Urinary bladder (tissue), 4 donors: ENCODE measurements around the gene ECPAS. TPM values are rescaled to one million over a fixed set of nuclear protein-coding genes. Genes with fewer than 3 reads are reported as not detected.
"Not testable (repeated sequence)": the region's sequence is repeated elsewhere in the genome, so short reads cannot be mapped to it uniquely, and the experiment has no call there.

ENCODE experiments used
- DNase-seq: peaks from one replicate; pipeline ENCODE4 v3.0.0-alpha.2; 2015; ENCODE audit errors: extremely low spot score
- H3K27ac ChIP-seq: one replicate; pipeline ENCODE4 v1.5.1; 2013; ENCODE audit warnings: low read depth, mild to moderate bottlenecking, moderate library complexity
- H3K36me3 ChIP-seq: one replicate; pipeline ENCODE4 v1.6.1; 2013; ENCODE audit warnings: mild to moderate bottlenecking, moderate library complexity; ENCODE audit not compliant: insufficient read depth
- H3K4me1 ChIP-seq: one replicate; pipeline ENCODE4 v1.6.1; 2013; ENCODE audit warnings: mild to moderate bottlenecking, moderate library complexity; ENCODE audit not compliant: insufficient read depth
- H3K4me3 ChIP-seq: one replicate; pipeline ENCODE4 v1.5.1; 2013; ENCODE audit warnings: low read depth, low read length
- WGBS: extraction: QIAGEN DNeasy Blood & Tissue Kit; methylation state at CpG from one replicate; pipeline ENCODE4 v1.1.7; 2013; 5-methylcytosine and 5-hydroxymethylcytosine counted together
- polyA plus RNA-seq: library from polyadenylated mRNA; stranded (reverse); fragments of 200-250 nt; gene quantifications from one replicate; pipeline ENCODE4 v1.2.3, GENCODE V29; 2013
- total RNA-seq: library from RNA; depleted of rRNA; stranded (reverse); fragments of >200 nt; gene quantifications from one replicate; pipeline ENCODE4 v1.2.3, GENCODE V29; 2014
- donor health status: healthy with polysubstance abuse.
- donor health status: healthy.

ECPAS gene, protein sequence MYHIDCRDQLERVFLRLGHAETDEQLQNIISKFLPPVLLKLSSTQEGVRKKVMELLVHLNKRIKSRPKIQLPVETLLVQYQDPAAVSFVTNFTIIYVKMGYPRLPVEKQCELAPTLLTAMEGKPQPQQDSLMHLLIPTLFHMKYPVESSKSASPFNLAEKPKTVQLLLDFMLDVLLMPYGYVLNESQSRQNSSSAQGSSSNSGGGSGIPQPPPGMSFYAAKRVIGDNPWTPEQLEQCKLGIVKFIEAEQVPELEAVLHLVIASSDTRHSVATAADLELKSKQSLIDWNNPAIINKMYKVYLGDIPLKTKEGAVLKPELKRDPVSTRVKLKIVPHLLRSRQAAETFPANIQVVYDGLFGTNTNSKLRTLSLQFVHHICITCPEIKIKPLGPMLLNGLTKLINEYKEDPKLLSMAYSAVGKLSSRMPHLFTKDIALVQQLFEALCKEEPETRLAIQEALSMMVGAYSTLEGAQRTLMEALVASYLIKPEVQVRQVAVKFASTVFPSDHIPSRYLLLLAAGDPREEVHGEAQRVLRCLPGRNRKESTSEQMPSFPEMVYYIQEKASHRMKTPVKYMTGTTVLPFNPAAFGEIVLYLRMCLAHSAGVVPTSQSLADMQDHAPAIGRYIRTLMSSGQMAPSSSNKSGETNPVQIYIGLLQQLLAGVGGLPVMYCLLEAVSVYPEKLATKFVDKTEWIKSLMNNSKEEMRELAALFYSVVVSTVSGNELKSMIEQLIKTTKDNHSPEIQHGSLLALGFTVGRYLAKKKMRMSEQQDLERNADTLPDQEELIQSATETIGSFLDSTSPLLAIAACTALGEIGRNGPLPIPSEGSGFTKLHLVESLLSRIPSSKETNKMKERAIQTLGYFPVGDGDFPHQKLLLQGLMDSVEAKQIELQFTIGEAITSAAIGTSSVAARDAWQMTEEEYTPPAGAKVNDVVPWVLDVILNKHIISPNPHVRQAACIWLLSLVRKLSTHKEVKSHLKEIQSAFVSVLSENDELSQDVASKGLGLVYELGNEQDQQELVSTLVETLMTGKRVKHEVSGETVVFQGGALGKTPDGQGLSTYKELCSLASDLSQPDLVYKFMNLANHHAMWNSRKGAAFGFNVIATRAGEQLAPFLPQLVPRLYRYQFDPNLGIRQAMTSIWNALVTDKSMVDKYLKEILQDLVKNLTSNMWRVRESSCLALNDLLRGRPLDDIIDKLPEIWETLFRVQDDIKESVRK (N-terminal part only)
- 100 TPM for total RNA-seq
- polyA plus RNA-seq: 32.7 TPM

DNA sequence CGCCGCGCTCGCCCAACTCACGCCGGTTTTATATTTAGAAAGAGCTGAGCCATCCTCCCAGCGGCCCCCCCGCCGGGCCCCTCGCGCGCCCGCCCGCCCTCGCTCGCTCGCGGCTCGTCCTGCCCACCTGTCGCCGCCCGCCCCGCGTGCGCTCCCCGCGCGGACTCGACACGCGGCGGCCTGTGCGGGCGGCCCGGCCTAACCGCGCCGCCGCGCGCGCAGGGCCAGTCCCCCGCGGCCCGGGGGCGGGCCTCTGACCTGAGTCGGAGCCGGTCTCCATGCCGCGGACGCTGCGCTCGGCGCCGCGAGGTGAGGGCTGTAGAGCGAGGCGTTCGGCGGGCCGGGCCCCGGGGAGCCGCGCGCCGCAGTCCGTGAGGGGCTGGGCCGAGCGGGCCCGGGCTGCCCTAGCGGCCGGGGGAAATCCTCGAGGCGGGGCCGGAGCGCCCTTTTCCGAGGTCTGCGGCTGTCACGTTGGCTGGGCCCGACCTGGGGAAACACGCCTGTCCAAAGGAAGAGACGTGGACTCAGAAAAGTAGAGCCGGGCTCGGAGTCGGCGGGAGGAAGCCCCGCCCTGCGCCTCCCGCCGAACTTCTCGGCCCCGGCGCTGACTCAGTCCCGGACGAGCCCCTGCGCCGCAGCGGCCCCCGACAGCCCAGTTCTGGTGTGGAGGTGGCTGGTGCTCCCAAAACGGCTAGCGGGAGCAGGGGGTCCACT lies at the start of gene ECPAS:
ECPAS (minus strand) TSS at position 526 of the 714 bp plus-strand sequence. CDS start 11,465 bp downstream, outside the sequence.
- H3K27ac ChIP-seq: peak within 1 kb of the TSS; percentile 96
- H3K4me1 ChIP-seq: no peaks in the 10 kb centered on the region
- WGBS: under 1% methylated on average over 101 of the region's 101 CpGs
- DNase-seq: no peak
- peak within 1 kb of the TSS; percentile 99 for H3K4me3 ChIP-seq
- no peaks in the 10 kb centered on the region for H3K36me3 ChIP-seq

- 91% methylated on average over 5 of the region's 5 CpGs for WGBS
Observed at GRCh38 chr9:111533099-111533790, 49.1 kb upstream of the ECPAS start.

GRCh38 chr9:111531716-111532115 lies 47.5 kb upstream of the ECPAS start:
- H3K4me1 ChIP-seq: no peaks in the 10 kb centered on the region
- DNase-seq: no peak
- no peak overlapping the region for H3K4me3 ChIP-seq
- peaks cover 6% of the 10 kb centered on the region for H3K36me3 ChIP-seq
- WGBS: 86% methylated on average over 4 of the region's 4 CpGs
- H3K27ac ChIP-seq: no peak overlapping the region

More at GRCh38 chr9:111533099-111533790, 49.1 kb upstream of the ECPAS start:
- no peaks in the 10 kb centered on the region for H3K4me1 ChIP-seq
- H3K27ac ChIP-seq: no peak overlapping the region
- DNase-seq: no peak
- peaks cover 8% of the 10 kb centered on the region for H3K36me3 ChIP-seq
- H3K4me3 ChIP-seq: no peak overlapping the region

GRCh38 chr9:111529787-111530186 lies 45.6 kb upstream of the ECPAS start:
- H3K27ac ChIP-seq: no peak overlapping the region
- DNase-seq: no peak
- no peaks in the 10 kb centered on the region for H3K4me1 ChIP-seq
- WGBS: 34% methylated on average over 2 of the region's 2 CpGs
- no peak overlapping the region for H3K4me3 ChIP-seq
- H3K36me3 ChIP-seq: peaks cover 4% of the 10 kb centered on the region

DNA sequence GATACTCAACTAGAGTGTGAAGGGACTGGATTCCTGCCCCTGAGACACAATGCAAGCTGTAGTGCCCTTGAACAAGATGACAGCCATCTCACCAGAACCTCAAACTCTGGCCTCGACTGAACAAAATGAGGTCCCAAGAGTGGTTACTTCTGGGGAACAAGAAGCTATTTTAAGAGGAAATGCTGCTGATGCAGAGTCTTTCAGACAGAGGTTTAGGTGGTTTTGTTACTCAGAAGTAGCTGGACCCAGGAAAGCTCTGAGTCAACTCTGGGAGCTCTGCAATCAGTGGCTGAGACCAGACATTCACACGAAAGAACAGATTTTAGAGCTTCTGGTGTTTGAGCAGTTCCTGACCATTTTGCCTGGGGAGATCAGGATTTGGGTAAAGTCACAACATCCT lies 43.2 kb upstream of the ECPAS start:
- no peaks in the 10 kb centered on the region for H3K36me3 ChIP-seq
- no peak for DNase-seq
- 94% methylated on average over 2 of the region's 2 CpGs for WGBS

DNA sequence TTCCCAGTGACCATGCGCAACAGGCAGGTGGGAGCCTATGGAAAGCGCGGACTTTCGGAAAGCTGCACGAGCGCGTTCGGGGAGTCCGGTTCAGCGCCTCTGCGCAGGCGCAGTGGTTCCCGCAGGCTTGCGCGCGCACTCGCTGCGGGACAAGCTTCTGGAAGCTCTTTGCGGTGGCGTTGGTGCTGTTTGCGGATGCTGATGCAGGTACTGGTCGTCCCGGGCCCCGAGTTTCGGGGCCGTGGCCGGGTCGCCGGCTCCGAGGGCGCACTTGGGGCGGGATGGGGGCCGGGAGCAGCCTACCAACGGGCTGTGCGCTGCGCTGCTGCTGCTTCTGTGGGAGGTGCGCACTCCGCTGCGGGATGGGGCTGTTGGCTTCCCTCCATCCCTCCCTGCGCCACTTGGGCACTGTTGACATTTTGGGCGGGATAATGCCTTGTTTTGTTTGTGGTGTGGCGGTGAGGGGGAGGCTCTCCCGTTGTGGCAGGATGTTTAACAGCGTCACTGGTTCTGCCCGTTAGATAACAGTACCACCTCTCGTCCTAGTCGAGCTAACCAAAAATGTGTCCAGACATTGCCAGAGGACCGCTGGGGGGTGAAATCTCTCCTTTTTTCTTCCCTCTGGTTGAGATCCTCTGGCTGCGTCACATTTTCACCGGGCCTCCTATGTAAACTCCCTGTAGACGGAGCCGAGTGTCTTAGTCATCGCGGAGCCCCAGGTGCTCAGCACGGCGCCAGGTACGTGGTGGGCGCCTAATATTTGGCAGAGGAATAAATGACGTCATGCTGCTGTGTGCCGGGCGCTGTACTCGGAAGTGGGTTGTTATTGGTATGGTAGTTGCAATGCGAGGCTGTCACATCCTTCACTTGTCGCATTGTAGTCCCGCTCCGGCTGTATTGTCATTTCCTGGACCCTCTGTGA lies 41.1 kb upstream of the ECPAS start, which contains the start of gene ZNF483:
ZNF483 (plus strand) TSS at position 124 of the 922 bp plus-strand sequence. CDS start 2,217 bp downstream, outside the sequence.
- H3K4me1 ChIP-seq: no peaks in the 10 kb centered on the region
- no peak within 1 kb of the TSS for H3K27ac ChIP-seq
- no peaks in the 10 kb centered on the region for H3K36me3 ChIP-seq
- under 1% methylated on average over 66 of the region's 66 CpGs for WGBS
- peak within 1 kb of the TSS; percentile 78 for H3K4me3 ChIP-seq
- peak; percentile 70 for DNase-seq

More for the DNA sequence above, 43.2 kb upstream of the ECPAS start:
- Histone ChIP-seq H3K27ac (no peak overlapping the region), H3K4me3 (no peak overlapping the region), H3K4me1 (no peaks in the 10 kb centered on the region)

DNA sequence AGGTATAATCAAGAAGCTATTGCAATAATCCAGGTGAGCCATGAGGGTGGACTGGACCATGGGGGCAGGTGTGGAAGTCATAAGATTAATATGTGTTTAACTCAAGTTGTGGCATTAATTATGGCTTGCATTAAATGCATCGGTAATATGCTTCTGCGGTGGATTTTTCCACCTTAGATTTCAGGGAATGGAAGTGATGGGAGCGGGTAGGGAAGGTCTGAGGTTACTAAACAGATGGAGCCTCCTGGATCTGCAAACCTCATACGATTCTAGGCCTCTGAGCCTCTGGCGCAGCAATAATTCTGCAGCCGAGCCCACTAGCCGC lies 40.5 kb upstream of the ECPAS start:
- no peaks in the 10 kb centered on the region for H3K4me1 ChIP-seq
- H3K36me3 ChIP-seq: no peaks in the 10 kb centered on the region
- H3K4me3 ChIP-seq: peak overlapping the region; percentile 78
- WGBS: 27% methylated on average over 7 of the region's 7 CpGs
- H3K27ac ChIP-seq: no peak overlapping the region
- DNase-seq: no peak

DNA sequence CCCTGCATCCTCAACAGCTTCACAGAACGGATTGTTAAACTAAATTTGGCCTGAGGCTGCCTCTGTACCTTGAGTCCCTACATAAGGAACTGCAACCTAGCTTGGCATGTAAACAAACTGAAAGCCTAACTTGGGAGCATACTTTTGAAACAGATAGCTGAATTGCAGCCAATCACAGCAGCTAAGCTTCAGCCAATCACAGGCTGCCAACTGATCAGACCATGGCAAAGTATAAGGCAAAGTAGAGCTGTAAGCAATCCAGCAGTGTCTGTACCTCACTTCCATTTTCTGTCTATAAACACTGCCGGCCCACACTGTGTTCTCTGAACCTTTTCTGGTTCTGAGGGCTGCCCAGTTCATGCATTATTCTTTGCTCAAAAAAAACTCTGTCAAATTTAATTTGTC lies 31.9 kb upstream of the ECPAS start:
- DNase-seq: no peak
- 57% methylated on average over 2 of the region's 2 CpGs for WGBS
- Histone ChIP-seq H3K27ac (no peak overlapping the region), H3K4me1 (no peaks in the 10 kb centered on the region), H3K4me3 (no peak overlapping the region), H3K36me3 (no peaks in the 10 kb centered on the region)

GRCh38 chr9:111514967-111515366 lies 30.8 kb upstream of the ECPAS start:
- no peak overlapping the region for H3K27ac ChIP-seq
- no peak for DNase-seq
- H3K4me1 ChIP-seq: no peaks in the 10 kb centered on the region
- H3K36me3 ChIP-seq: no peaks in the 10 kb centered on the region
- no peak overlapping the region for H3K4me3 ChIP-seq

DNA sequence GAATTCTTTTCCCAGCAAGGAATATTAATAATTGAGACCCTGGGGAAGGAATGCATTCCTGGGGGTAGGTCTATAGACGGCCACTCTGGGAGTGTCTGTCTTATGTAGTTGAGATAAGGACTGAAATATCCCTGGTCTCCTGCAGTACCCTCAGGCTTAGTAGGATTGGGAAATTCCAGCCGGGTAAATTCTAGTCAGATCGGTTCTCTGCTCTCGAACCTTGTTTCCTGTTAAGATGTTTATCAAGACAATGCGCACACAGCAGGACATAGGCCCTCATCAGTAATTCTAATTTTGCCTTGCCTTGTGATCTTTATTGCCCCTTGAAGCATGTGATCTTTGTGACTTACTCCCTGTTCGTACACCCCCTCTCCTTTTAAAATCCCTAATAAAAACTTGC lies 27.4 kb upstream of the ECPAS start:
- H3K36me3 ChIP-seq: not testable (repeated sequence)
- 72% methylated on average over 6 of the region's 6 CpGs for WGBS

GRCh38 chr9:111502506-111502905 lies 18.3 kb upstream of the ECPAS start:
- 85% methylated on average over 3 of the region's 3 CpGs for WGBS
- Histone ChIP-seq H3K4me3 (no peak overlapping the region), H3K36me3 (no peaks in the 10 kb centered on the region), H3K4me1 (no peaks in the 10 kb centered on the region), H3K27ac (no peak overlapping the region)
- DNase-seq: no peak

More for the DNA sequence above, 27.4 kb upstream of the ECPAS start:
- not testable (repeated sequence) for H3K27ac ChIP-seq, H3K4me1 ChIP-seq, H3K4me3 ChIP-seq, DNase-seq

- DNase-seq: no peak
Observed at GRCh38 chr9:111501648-111502047, 17.5 kb upstream of the ECPAS start.

More at GRCh38 chr9:111501648-111502047, 17.5 kb upstream of the ECPAS start:
- Histone ChIP-seq H3K27ac (no peak overlapping the region), H3K4me1 (no peaks in the 10 kb centered on the region), H3K4me3 (no peak overlapping the region), H3K36me3 (no peaks in the 10 kb centered on the region)
- WGBS: 73% methylated on average over 6 of the region's 6 CpGs
